HepG2 (cell line): ENCODE measurements around the gene CMTM3. TPM values are rescaled to one million over a fixed set of nuclear protein-coding genes. Genes with fewer than 3 reads are reported as not detected.

Experiments
- ATAC-seq: fragments of 200-7000 bp; cut with Tn5 transposase; 3 replicates; pipeline ENCODE4 v1.9.1; 2020; ENCODE audit warnings: mild to moderate bottlenecking, moderate library complexity
- BruUV-seq: library from RNA; stranded (reverse); fragments of 400-500 nt; replicated peaks from 2 replicates; lab custom pipeline; 2021; lab: Mats Ljungman, UMichigan
- CTCF ChIA-PET: fragments of 300-600 bp; formaldehyde crosslinking; extraction: SDS; loops from one replicate; lab custom pipeline; 2021; ENCODE audit warnings: low total read pairs, inconsistent platforms, low intra/inter-chr PET ratio; lab: Yijun Ruan, JAX
- POLR2A ChIA-PET: fragments of 350-600 bp; sonication (Branson Sonifier 250); formaldehyde crosslinking; loops from one replicate; lab custom pipeline; 2020; ENCODE audit warnings: antibody characterized with exemption, inconsistent platforms; lab: Yijun Ruan, JAX
- DNase-seq: peaks from one replicate; pipeline ENCODE4 v3.0.0-alpha.2; 2015; ENCODE audit warnings: low spot score
- FAIRE-seq: peaks from 3 replicates; lab custom pipeline; 2011; peaks lifted over from hg19 to GRCh38; lab: Jason Lieb, UNC
- H2AFZ ChIP-seq: one replicate; pipeline ENCODE4 v1.6.1; 2011; ENCODE audit warnings: low read length, inconsistent platforms
- H3K27ac ChIP-seq: fragments of 300-600 bp; 3 replicates; pipeline ENCODE4 v1.8.0; 2011; ENCODE audit warnings: mixed run types, mild to moderate bottlenecking, mixed read lengths, low read length, inconsistent platforms; ENCODE audit not compliant: insufficient read depth; ENCODE audit errors: extremely low read length
- H3K27me3 ChIP-seq, 2 experiments: fragments of 200-600 bp in 1 of 2; 2 replicates in 1 of 2; 3 replicates in 1 of 2; pipeline versions ENCODE4 v1.6.0 to v1.8.0; 2011; ENCODE audit warnings: low read length in 2 of 2, mild to moderate bottlenecking in 2 of 2, moderate library complexity in 2 of 2, inconsistent platforms in 1 of 2; ENCODE audit not compliant: insufficient read depth in 2 of 2, control insufficient read depth in 1 of 2
- H3K36me3 ChIP-seq, 2 experiments: fragments of 200-600 bp in 1 of 2; replicated peaks in 1 of 2; 2 replicates in 1 of 2; 3 replicates in 1 of 2; pipeline versions ENCODE4 v1.5.1 to v1.8.0; 2011; ENCODE audit warnings: low read length in 2 of 2, inconsistent platforms in 1 of 2; ENCODE audit not compliant: insufficient read depth in 2 of 2, control insufficient read depth in 1 of 2
- H3K4me1 ChIP-seq: 2 replicates; pipeline ENCODE4 v1.5.1; 2012; ENCODE audit warnings: low read length, inconsistent platforms; ENCODE audit not compliant: insufficient read depth
- H3K4me2 ChIP-seq: 2 replicates; pipeline ENCODE4 v1.6.0; 2011; ENCODE audit warnings: low read depth, low read length, inconsistent platforms
- H3K4me3 ChIP-seq, 3 experiments: fragments of 200-600 bp in 1 of 3; sonication (generic), shearing (Covaris generic) in 1 of 3; replicated peaks in 1 of 3; 2 replicates each; pipeline ENCODE4 v1.5.1; 2011 to 2016; ENCODE audit warnings: low read length in 3 of 3, inconsistent platforms in 2 of 3, low read depth in 2 of 3, mild to moderate bottlenecking in 2 of 3, control low read depth in 1 of 3, mixed read lengths in 1 of 3; ENCODE audit not compliant: insufficient read depth in 1 of 3
- H3K79me2 ChIP-seq: one replicate; pipeline ENCODE4 v1.6.1; 2011; ENCODE audit warnings: low read length, inconsistent platforms; ENCODE audit not compliant: insufficient read depth
- H3K9ac ChIP-seq: 2 replicates; pipeline ENCODE4 v1.6.0; 2011; ENCODE audit warnings: mild to moderate bottlenecking, low read depth, low read length, inconsistent platforms; ENCODE audit not compliant: insufficient read depth
- H3K9me3 ChIP-seq: 2 replicates; pipeline ENCODE4 v1.5.1; 2012; ENCODE audit warnings: mild to moderate bottlenecking, low read length
- H4K20me1 ChIP-seq: 2 replicates; pipeline ENCODE4 v1.6.0; 2011; ENCODE audit warnings: inconsistent platforms, mild to moderate bottlenecking, low read length, moderate library complexity; ENCODE audit not compliant: insufficient read depth
- CEBPB ChIP-seq: IDR thresholded peaks from 2 replicates; pipeline ENCODE4 v1.6.1; 2011; ENCODE audit warnings: low read depth, low read length, improper control_type of control experiment, borderline replicate concordance
- MAFK ChIP-seq, 2 experiments: IDR thresholded peaks in 1 of 2; conservative IDR thresholded peaks in 1 of 2; 2 replicates each; pipeline ENCODE4 v1.6.1; 2011; ENCODE audit warnings: improper control_type of control experiment in 2 of 2, low read length in 2 of 2
- NCOA2 ChIP-seq: sonication (generic); formaldehyde crosslinking; IDR thresholded peaks from 2 replicates; pipeline ENCODE4 v1.8.0; 2022; ENCODE audit warnings: inconsistent platforms
- RAD21 ChIP-seq: fragments of 450-650 bp; formaldehyde crosslinking; IDR thresholded peaks from 2 replicates; pipeline ENCODE4 v1.5.0; 2020; ENCODE audit warnings: mild to moderate bottlenecking
- REXO4 ChIP-seq: sonication (generic); formaldehyde crosslinking; IDR thresholded peaks from 2 replicates; pipeline ENCODE4 v1.8.0; 2022; ENCODE audit warnings: missing genetic modification reagents, mild to moderate bottlenecking, borderline replicate concordance
- RFXANK ChIP-seq: IDR thresholded peaks from 2 replicates; pipeline ENCODE4 v1.6.1; 2016
- SSRP1 ChIP-seq: IDR thresholded peaks from 2 replicates; pipeline ENCODE4 v1.6.1; 2016; ENCODE audit warnings: control low read depth
- ZBTB44 ChIP-seq: sonication (generic); formaldehyde crosslinking; IDR thresholded peaks from 2 replicates; pipeline ENCODE4 v1.4.0; 2020; ENCODE audit warnings: missing genetic modification reagents
- ZMAT3 ChIP-seq: sonication (generic); formaldehyde crosslinking; conservative IDR thresholded peaks from 2 replicates; pipeline ENCODE4 v1.7.0; 2021; ENCODE audit warnings: missing genetic modification reagents
- ZNF687 ChIP-seq: sonication (generic); formaldehyde crosslinking; IDR thresholded peaks from 2 replicates; pipeline ENCODE4 v1.5.1; 2020; ENCODE audit warnings: mild to moderate bottlenecking, missing genetic modification reagents, moderate library complexity
- WGBS: methylation state at CpG from one replicate; pipeline ENCODE4 v1.1.6; 2017; ENCODE audit warnings: low lambda C conversion rate; 5-methylcytosine and 5-hydroxymethylcytosine counted together
- in situ Hi-C: cut with HindIII; loops from 2 replicates; pipeline ENCODE4 v1.10.0; 2017; ENCODE audit warnings: low pct_unique_long_range_greater_than_20kb; ENCODE audit not compliant: extremely low pct_ligation_motif_present
- intact Hi-C: fragments of 100-400 bp; cut with micrococcal nuclease; formaldehyde crosslinking; loops from one replicate; pipeline ENCODE4 v1.10.0; 2022; ENCODE audit not compliant: unreplicated experiment
- polyA plus RNA-seq, 8 experiments: library from polyadenylated mRNA; depleted of rRNA in 3 of 8; stranded (reverse) in 7 of 8; unstranded in 1 of 8; fragments of >200 nt; fragmentation: Illumina TruSeq in 4 of 8; extraction: Trizol in 4 of 8; gene quantifications; 2 replicates each; pipeline versions ENCODE4 v1.2.1 to v1.2.3, GENCODE V29; 2011 to 2016; ENCODE audit warnings: low read depth in 4 of 8, missing spikeins in 1 of 8, mixed read lengths in 1 of 8; ENCODE audit not compliant: insufficient read depth in 1 of 8
- total RNA-seq, 5 experiments: library from RNA; depleted of rRNA; stranded (reverse); fragments of >200 nt; fragmentation: Illumina TruSeq; extraction: Trizol; gene quantifications; 2 replicates each; pipeline ENCODE4 v1.2.3, GENCODE V29; 2016; ENCODE audit warnings: low read depth in 1 of 5
- TF ChIP-seq, protein P1 (sequence below): IDR thresholded peaks from 2 replicates; pipeline ENCODE4 v1.6.1; 2016; ENCODE audit warnings: mild to moderate bottlenecking, missing biosample characterization, missing genetic modification reagents
- TF ChIP-seq, protein P2 (sequence below): sonication (generic); formaldehyde crosslinking; IDR thresholded peaks from 2 replicates; pipeline ENCODE4 v1.5.0; 2020; ENCODE audit warnings: mild to moderate bottlenecking, missing genetic modification reagents

CMTM3 gene
- total and polyA plus RNA-seq, 2 of the 13 experiments (the other 11 are each of a cell fraction or from before 2014, with no cell fraction given): 29.2 to 48.7 TPM

DNA sequence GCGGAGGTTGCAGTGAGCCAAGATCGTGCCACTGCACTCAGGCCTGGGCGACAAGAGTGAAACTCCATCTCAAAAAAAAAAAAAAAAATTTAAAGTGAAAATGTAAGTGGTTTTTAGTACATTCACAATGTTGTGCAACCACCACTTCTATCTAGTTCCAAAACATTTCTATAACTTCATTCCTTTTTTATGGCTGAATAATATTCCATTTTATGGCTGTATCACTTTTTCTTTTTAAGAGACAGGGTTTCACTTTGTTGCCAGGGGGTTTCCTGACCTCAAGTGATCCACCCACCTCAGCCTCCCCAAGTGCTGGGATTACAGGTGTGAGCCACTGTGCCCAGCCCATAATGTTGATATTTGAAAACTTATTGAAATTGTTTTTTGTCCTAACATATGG lies 11.7 kb upstream of the CMTM3 start:
- 95% methylated on average over 3 of the region's 3 CpGs for WGBS
- H3K27me3 ChIP-seq: peaks cover 3 to 11% of the 10 kb centered on the region in 2 experiments; a peak in 4 of 5 replicates
- in situ Hi-C loops: no loop called here

DNA sequence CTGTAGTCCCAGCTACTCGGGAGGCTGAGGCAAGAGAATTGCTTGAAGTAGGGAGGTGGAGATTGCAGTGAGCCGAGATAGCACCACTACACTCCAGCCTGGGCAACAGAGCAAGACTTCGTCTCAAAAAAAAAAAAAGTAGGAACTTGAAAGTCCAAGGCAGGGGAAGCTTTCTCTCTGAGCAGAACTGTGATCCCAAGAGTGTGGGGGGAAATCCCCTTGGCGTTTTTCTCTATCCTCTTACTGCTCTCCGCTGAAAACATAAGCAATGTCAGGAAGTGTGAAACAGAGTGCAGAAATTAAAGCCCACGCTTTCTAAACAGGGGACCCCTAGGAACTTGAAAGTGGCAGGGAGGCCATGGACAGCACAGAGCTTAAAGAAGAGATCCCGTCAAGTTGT lies 9.8 kb upstream of the CMTM3 start:
- FAIRE-seq (no peak), DNase-seq (no peak), ATAC-seq (no peak)
- H3K4me3 ChIP-seq: no peak overlapping the region
- WGBS: 19% methylated on average over 7 of the region's 7 CpGs
- no peaks in the 10 kb centered on the region for H4K20me1 ChIP-seq
- H3K4me2 ChIP-seq: no peak overlapping the region
- in situ Hi-C loops: no loop called here
- POLR2A ChIA-PET: no interaction called here
- H3K27me3 ChIP-seq: peaks cover 1 to 9% of the 10 kb centered on the region in 2 experiments; a peak in 2 of 5 replicates
- no peak overlapping the region for H3K27ac ChIP-seq
- peaks cover 7% of the 10 kb centered on the region; the same call in 1 of the 2 replicates for H3K4me1 ChIP-seq
- no TSS peak for BruUV-seq
- no peak overlapping the region for H2AFZ ChIP-seq
- no peak overlapping the region for H3K9ac ChIP-seq
- CTCF ChIA-PET: no interaction called here
- intact Hi-C loops: no loop called here
- no peaks in the 10 kb centered on the region for H3K9me3 ChIP-seq
- H3K36me3 ChIP-seq: no peaks in the 10 kb centered on the region
- H3K79me2 ChIP-seq: no peaks in the 10 kb centered on the region
- TF ChIP-seq ZBTB44 (CRISPR knock-in tag): no peak
- no peak for TF ChIP-seq ZMAT3 (CRISPR knock-in tag)
- TF ChIP-seq, protein P1, sequence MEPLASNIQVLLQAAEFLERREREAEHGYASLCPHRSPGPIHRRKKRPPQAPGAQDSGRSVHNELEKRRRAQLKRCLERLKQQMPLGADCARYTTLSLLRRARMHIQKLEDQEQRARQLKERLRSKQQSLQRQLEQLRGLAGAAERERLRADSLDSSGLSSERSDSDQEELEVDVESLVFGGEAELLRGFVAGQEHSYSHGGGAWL (CRISPR knock-in tag): no peak
- TF ChIP-seq ZNF687 (CRISPR knock-in tag): no peak
- TF ChIP-seq NCOA2 (CRISPR knock-in tag): no peak
- no peak for TF ChIP-seq SSRP1 (CRISPR knock-in tag)

More for the DNA sequence above, 11.7 kb upstream of the CMTM3 start:
- no peak overlapping the region for H3K4me3 ChIP-seq
- FAIRE-seq (no peak), DNase-seq (no peak), ATAC-seq (no peak)
- no TSS peak for BruUV-seq
- intact Hi-C loops: no loop called here
- H3K9me3 ChIP-seq: no peaks in the 10 kb centered on the region
- no peaks in the 10 kb centered on the region for H3K79me2 ChIP-seq
- H3K9ac ChIP-seq: no peak overlapping the region
- H3K27ac ChIP-seq: no peak overlapping the region
- H3K36me3 ChIP-seq: no peaks in the 10 kb centered on the region
- peaks cover 7% of the 10 kb centered on the region; the same call in 1 of the 2 replicates for H3K4me1 ChIP-seq
- TF ChIP-seq RAD21 (CRISPR knock-in tag) (no peak), RFXANK (CRISPR knock-in tag) (no peak), CEBPB (0 out of 2 replicates have a peak, but pooled peaks have one; percentile 13), NCOA2 (CRISPR knock-in tag) (no peak), REXO4 (CRISPR knock-in tag) (no peak), MAFK (conservative IDR thresholded peaks at IDR 0.05 in 1 of 2, IDR thresholded peaks at IDR 0.05 in 1 of 2; ENCODE audit: low read length in 2 of 2) (no peak)
- TF ChIP-seq, protein P2, sequence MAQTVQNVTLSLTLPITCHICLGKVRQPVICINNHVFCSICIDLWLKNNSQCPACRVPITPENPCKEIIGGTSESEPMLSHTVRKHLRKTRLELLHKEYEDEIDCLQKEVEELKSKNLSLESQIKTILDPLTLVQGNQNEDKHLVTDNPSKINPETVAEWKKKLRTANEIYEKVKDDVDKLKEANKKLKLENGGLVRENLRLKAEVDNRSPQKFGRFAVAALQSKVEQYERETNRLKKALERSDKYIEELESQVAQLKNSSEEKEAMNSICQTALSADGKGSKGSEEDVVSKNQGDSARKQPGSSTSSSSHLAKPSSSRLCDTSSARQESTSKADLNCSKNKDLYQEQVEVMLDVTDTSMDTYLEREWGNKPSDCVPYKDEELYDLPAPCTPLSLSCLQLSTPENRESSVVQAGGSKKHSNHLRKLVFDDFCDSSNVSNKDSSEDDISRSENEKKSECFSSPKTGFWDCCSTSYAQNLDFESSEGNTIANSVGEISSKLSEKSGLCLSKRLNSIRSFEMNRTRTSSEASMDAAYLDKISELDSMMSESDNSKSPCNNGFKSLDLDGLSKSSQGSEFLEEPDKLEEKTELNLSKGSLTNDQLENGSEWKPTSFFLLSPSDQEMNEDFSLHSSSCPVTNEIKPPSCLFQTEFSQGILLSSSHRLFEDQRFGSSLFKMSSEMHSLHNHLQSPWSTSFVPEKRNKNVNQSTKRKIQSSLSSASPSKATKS (CRISPR knock-in tag): no peak
- H3K4me2 ChIP-seq: no peak overlapping the region
- ChIA-PET POLR2A (no interaction called here), CTCF (no interaction called here)
- H4K20me1 ChIP-seq: no peaks in the 10 kb centered on the region
- no peak overlapping the region for H2AFZ ChIP-seq
